RWPE2 (cell line): Measurements from ENCODE around the gene TRIM24.

ENCODE experiments used
- ATAC-seq: fragments of 200-7000 bp; cut with Tn5 transposase; 3 replicates; pipeline ENCODE4 v1.9.1; 2021; ENCODE audit warnings: low read depth
- DNase-seq: peaks from one replicate; pipeline ENCODE4 v3.0.0-alpha.2; 2020; ENCODE audit warnings: low spot score
- H3K27ac ChIP-seq: fragments of 450-650 bp; 2 replicates; pipeline ENCODE4 v1.5.1; 2017; ENCODE audit warnings: mild to moderate bottlenecking; ENCODE audit not compliant: poor library complexity, severe bottlenecking
- H3K27me3 ChIP-seq: fragments of 250-450 bp; sonication (Bioruptor Pico); 2 replicates; pipeline ENCODE4 v1.5.1; 2021; ENCODE audit warnings: mild to moderate bottlenecking, moderate library complexity; ENCODE audit not compliant: insufficient read depth, poor library complexity, severe bottlenecking
- H3K36me3 ChIP-seq: fragments of 250-450 bp; sonication (Bioruptor Pico); 2 replicates; pipeline ENCODE4 v1.5.1; 2020; ENCODE audit warnings: low read depth, mild to moderate bottlenecking, moderate library complexity
- H3K4me1 ChIP-seq: fragments of 250-450 bp; sonication (Bioruptor Pico); 2 replicates; pipeline ENCODE4 v1.5.1; 2021; ENCODE audit warnings: mild to moderate bottlenecking, moderate library complexity; ENCODE audit not compliant: insufficient read depth, poor library complexity, severe bottlenecking
- H3K4me3 ChIP-seq: fragments of 250-450 bp; sonication (Bioruptor Pico); 2 replicates; pipeline ENCODE4 v1.5.1; 2021; ENCODE audit warnings: mild to moderate bottlenecking, moderate library complexity; ENCODE audit not compliant: severe bottlenecking
- H3K9me3 ChIP-seq: fragments of 250-450 bp; sonication (Bioruptor Pico); 2 replicates; pipeline ENCODE4 v1.5.1; 2021; ENCODE audit warnings: mild to moderate bottlenecking, moderate library complexity; ENCODE audit not compliant: severe bottlenecking
- TF ChIP-seq, protein P1 (sequence below): fragments of 450-650 bp; IDR thresholded peaks from one replicate; pipeline ENCODE4 v1.5.1; 2017; ENCODE audit warnings: mild to moderate bottlenecking, moderate library complexity; ENCODE audit not compliant: poor library complexity, severe bottlenecking

TRIM24 gene

DNA sequence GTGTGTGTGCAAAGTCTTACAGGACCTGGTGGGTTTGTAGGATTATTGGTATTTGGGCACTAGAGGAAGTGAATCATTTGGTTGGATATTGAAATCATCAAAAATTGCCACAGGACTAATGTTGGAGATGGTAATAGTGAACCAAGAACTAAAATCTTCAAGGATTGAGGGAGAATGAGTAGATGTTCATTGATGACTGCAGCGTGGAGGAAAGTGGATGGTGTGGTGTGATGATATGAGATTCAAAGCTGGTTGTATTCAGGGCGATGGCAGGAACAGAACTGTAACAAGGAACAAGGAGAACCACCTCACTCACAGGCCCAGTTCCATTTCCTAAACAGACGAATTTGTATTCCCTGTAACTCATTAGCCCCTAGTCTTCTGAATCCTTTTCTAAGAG is 90.3 kb downstream of the TRIM24 start:
- Histone ChIP-seq H3K4me1 (no peaks in the 10 kb centered on the region), H3K27ac (no peak overlapping the region), H3K9me3 (no peaks in the 10 kb centered on the region), H3K4me3 (no peak overlapping the region), H3K36me3 (peaks cover 45% of the 10 kb centered on the region), H3K27me3 (no peaks in the 10 kb centered on the region)
- TF ChIP-seq, protein P1, sequence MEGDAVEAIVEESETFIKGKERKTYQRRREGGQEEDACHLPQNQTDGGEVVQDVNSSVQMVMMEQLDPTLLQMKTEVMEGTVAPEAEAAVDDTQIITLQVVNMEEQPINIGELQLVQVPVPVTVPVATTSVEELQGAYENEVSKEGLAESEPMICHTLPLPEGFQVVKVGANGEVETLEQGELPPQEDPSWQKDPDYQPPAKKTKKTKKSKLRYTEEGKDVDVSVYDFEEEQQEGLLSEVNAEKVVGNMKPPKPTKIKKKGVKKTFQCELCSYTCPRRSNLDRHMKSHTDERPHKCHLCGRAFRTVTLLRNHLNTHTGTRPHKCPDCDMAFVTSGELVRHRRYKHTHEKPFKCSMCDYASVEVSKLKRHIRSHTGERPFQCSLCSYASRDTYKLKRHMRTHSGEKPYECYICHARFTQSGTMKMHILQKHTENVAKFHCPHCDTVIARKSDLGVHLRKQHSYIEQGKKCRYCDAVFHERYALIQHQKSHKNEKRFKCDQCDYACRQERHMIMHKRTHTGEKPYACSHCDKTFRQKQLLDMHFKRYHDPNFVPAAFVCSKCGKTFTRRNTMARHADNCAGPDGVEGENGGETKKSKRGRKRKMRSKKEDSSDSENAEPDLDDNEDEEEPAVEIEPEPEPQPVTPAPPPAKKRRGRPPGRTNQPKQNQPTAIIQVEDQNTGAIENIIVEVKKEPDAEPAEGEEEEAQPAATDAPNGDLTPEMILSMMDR: no peak
- DNase-seq: no peak
- no peak for ATAC-seq

DNA sequence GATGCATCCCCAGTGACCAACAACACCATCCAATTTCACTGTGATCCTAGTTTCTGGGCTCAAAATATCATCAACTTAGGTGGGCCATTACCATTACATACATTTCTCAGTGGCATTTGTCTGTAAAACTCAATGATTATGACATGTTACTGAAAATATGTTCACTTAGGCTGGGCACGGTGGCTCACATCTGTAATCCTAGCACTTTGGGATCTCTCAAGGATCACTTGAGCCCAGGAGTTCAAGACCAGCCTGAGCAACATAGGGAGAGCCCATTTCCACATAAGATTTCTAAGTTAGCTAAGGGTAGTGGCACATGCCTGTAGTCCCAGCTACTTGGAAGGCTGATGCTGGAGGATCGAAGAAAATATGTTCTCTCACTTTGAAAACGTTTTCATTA is 91.0 kb downstream of the TRIM24 start:
- TF ChIP-seq, protein P1: no peak
- no peak for DNase-seq
- Histone ChIP-seq H3K4me1 (no peaks in the 10 kb centered on the region), H3K27ac (no peak overlapping the region), H3K9me3 (no peaks in the 10 kb centered on the region), H3K4me3 (no peak overlapping the region), H3K27me3 (no peaks in the 10 kb centered on the region), H3K36me3 (peaks cover 51% of the 10 kb centered on the region)
- ATAC-seq: no peak

DNA sequence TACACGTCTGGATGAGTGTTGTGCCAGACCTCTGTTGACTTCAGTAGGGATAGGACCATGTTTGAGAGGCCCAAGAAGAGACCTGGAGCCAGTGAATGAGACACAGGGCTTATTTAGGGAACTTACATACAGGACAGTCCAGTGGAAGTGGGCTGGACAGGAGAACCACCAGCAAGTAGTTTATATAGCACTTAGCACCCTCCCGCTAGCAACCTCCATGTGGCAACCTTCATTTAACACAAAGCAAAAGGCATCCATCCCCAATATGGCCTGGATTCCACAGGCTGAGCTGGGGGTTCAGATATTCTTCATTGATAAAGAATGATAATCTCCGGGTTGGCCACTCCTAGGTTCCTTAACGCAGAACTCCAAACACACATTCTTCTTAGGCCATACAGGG is 93.7 kb downstream of the TRIM24 start:
- H3K27ac ChIP-seq: no peak overlapping the region
- no peaks in the 10 kb centered on the region for H3K4me1 ChIP-seq
- no peaks in the 10 kb centered on the region for H3K27me3 ChIP-seq
- H3K9me3 ChIP-seq: peaks cover 9% of the 10 kb centered on the region
- ATAC-seq: no peak
- TF ChIP-seq, protein P1: no peak
- no peak for DNase-seq
- H3K36me3 ChIP-seq: peaks cover 67% of the 10 kb centered on the region
- no peak overlapping the region for H3K4me3 ChIP-seq

DNA sequence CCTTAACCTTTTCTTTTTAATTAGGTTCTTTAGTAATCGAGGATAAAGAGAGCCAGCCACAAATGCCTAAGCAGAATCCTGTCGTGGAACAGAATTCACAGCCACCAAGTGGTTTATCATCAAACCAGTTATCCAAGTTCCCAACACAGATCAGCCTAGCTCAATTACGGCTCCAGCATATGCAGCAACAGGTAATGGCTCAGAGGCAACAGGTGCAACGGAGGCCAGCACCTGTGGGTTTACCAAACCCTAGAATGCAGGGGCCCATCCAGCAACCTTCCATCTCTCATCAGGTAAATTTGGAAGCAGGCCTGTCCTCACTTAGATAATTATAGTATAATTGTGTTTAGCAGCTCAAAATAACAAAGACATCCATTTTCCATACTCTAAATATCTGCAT is 94.6 kb downstream of the TRIM24 start:
- Histone ChIP-seq H3K4me1 (no peaks in the 10 kb centered on the region), H3K4me3 (no peak overlapping the region), H3K36me3 (peaks cover 67% of the 10 kb centered on the region), H3K27me3 (no peaks in the 10 kb centered on the region), H3K27ac (no peak overlapping the region), H3K9me3 (peaks cover 9% of the 10 kb centered on the region)
- no peak for DNase-seq
- TF ChIP-seq, protein P1: no peak
- ATAC-seq: no peak

DNA sequence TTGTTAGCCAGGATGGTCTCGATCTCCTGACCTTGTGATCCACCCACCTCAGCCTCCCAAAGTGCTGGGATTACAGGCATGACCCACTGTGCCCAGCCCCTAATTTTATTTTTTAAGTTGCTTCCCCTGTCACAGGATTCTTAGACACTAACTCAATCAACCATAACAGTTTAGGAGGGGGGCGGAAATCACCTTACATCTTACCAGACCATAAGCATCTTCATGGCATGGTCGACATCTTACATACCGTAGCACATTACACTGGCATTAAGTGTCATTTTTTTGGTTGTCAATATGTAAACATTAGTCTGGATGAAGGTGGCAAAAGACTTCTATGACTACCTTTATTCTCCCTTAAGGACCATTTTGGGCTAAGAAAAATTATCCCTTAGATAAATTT is 95.6 kb downstream of the TRIM24 start:
- H3K27ac ChIP-seq: no peak overlapping the region
- no peak overlapping the region for H3K4me3 ChIP-seq
- TF ChIP-seq, protein P1: no peak
- no peaks in the 10 kb centered on the region for H3K4me1 ChIP-seq
- H3K9me3 ChIP-seq: peaks cover 9% of the 10 kb centered on the region
- DNase-seq (no peak), ATAC-seq (no peak)
- peaks cover 66% of the 10 kb centered on the region for H3K36me3 ChIP-seq
- H3K27me3 ChIP-seq: no peaks in the 10 kb centered on the region
